GM12878 (cell line): ENCODE data around the gene TBCK. TPM values are rescaled to one million over a fixed set of nuclear protein-coding genes. Genes with fewer than 3 reads are reported as not detected.

Experiments used
- ATAC-seq: fragments of 200-7000 bp; cut with Tn5 transposase; 3 replicates; pipeline ENCODE4 v1.9.1; 2020; ENCODE audit warnings: mild to moderate bottlenecking, moderate library complexity
- BruUV-seq: library from RNA; stranded (reverse); fragments of 400-500 nt; replicated peaks from 2 replicates; lab custom pipeline; 2021; lab: Mats Ljungman, UMichigan
- CTCF ChIA-PET: fragments of 300-600 bp; sonication (Branson Sonifier 250); formaldehyde crosslinking; extraction: SDS; loops from one replicate; lab custom pipeline; 2021; ENCODE audit warnings: inconsistent platforms; lab: Yijun Ruan, JAX
- POLR2A ChIA-PET: fragments of 350-600 bp; formaldehyde crosslinking; extraction: SDS; loops from one replicate; lab custom pipeline; 2021; ENCODE audit warnings: inconsistent platforms; lab: Charles Lee
- RAD21 ChIA-PET: fragments of 300-600 bp; sonication (Branson Sonifier 250); formaldehyde crosslinking; loops from one replicate; lab custom pipeline; 2023; ENCODE audit warnings: antibody characterized with exemption; ENCODE audit not compliant: unreplicated experiment; lab: Charles Lee
- SMC1A ChIA-PET: fragments of 300-600 bp; sonication (Branson Sonifier 250); formaldehyde crosslinking; loops from one replicate; lab custom pipeline; 2023; ENCODE audit not compliant: unreplicated experiment, uncharacterized antibody; lab: Charles Lee
- DNase-seq: peaks from one replicate; pipeline ENCODE4 v3.0.0-alpha.2; 2011; ENCODE audit warnings: low read depth, low spot score
- FAIRE-seq: peaks from 3 replicates; lab custom pipeline; 2011; peaks lifted over from hg19 to GRCh38; lab: Jason Lieb, UNC
- H2AFZ ChIP-seq: 2 replicates; pipeline ENCODE4 v1.6.0; 2011; ENCODE audit warnings: low read depth, low read length, control low read depth; ENCODE audit not compliant: control insufficient read depth
- H3K27ac ChIP-seq: 2 replicates; pipeline ENCODE4 v1.5.1; 2011; ENCODE audit warnings: control low read depth; ENCODE audit not compliant: control insufficient read depth, insufficient read depth
- H3K27me3 ChIP-seq, 2 experiments: replicated peaks in 1 of 2; 2 replicates each; pipeline versions ENCODE4 v1.6.0 to v1.6.1; 2011; ENCODE audit warnings: low read length in 1 of 2; ENCODE audit not compliant: control insufficient read depth in 2 of 2, insufficient read depth in 2 of 2
- H3K36me3 ChIP-seq, 2 experiments: 2 replicates each; pipeline ENCODE4 v1.5.1; 2011; ENCODE audit warnings: low read length in 1 of 2; ENCODE audit not compliant: control insufficient read depth in 2 of 2, insufficient read depth in 2 of 2
- H3K4me1 ChIP-seq: 2 replicates; pipeline ENCODE4 v1.6.1; 2011; ENCODE audit warnings: mild to moderate bottlenecking, low read length, moderate library complexity, mixed read lengths; ENCODE audit not compliant: control insufficient read depth, insufficient read depth
- H3K4me2 ChIP-seq: 2 replicates; pipeline ENCODE4 v1.6.0; 2011; ENCODE audit warnings: control low read depth; ENCODE audit not compliant: control insufficient read depth, insufficient read depth
- H3K4me3 ChIP-seq: fragments of 200-600 bp; sonication (generic); 2 replicates; pipeline ENCODE4 v1.5.1; 2016
- H3K79me2 ChIP-seq: 2 replicates; pipeline ENCODE4 v1.6.0; 2011; ENCODE audit warnings: low read length; ENCODE audit not compliant: control insufficient read depth, insufficient read depth
- H3K9ac ChIP-seq: 2 replicates; pipeline ENCODE4 v1.8.0; 2011; ENCODE audit warnings: low read length, control low read depth, mixed read lengths; ENCODE audit not compliant: control insufficient read depth, insufficient read depth
- H3K9me3 ChIP-seq: replicated peaks from 3 replicates; pipeline ENCODE4 v1.5.1; 2011; ENCODE audit warnings: mild to moderate bottlenecking, low read length; ENCODE audit not compliant: control insufficient read depth, insufficient read depth
- H4K20me1 ChIP-seq: 2 replicates; pipeline ENCODE4 v1.6.0; 2011; ENCODE audit not compliant: control insufficient read depth, insufficient read depth
- ATF2 ChIP-seq: IDR thresholded peaks from 2 replicates; pipeline ENCODE4 v1.6.1; 2012; ENCODE audit warnings: low read length, inconsistent platforms
- EP300 ChIP-seq, 2 experiments: fragments of 150-350 bp in 1 of 2; IDR thresholded peaks; 2 replicates each; pipeline ENCODE4 v1.6.1; 2011 to 2012; ENCODE audit warnings: low read depth in 2 of 2, low read length in 2 of 2, borderline replicate concordance in 1 of 2, improper control_type of control experiment in 1 of 2, inconsistent platforms in 1 of 2; ENCODE audit not compliant: control insufficient read depth in 1 of 2
- GATAD2B ChIP-seq: fragments of 450-650 bp; conservative IDR thresholded peaks from 2 replicates; pipeline ENCODE4 v1.6.1; 2017; ENCODE audit warnings: low read depth, mild to moderate bottlenecking, moderate library complexity
- NFXL1 ChIP-seq: fragments of 450-650 bp; IDR thresholded peaks from 2 replicates; pipeline ENCODE4 v1.6.1; 2017; ENCODE audit warnings: antibody characterized with exemption, mild to moderate bottlenecking, borderline replicate concordance
- NR2C2 ChIP-seq: IDR thresholded peaks from 2 replicates; pipeline ENCODE4 v1.6.1; 2011; ENCODE audit warnings: borderline replicate concordance, low read depth; ENCODE audit not compliant: control insufficient read depth, insufficient read length
- POLR2A ChIP-seq: IDR thresholded peaks from 2 replicates; pipeline ENCODE4 v1.6.1; 2011; ENCODE audit warnings: low read depth, mild to moderate bottlenecking, low read length
- RAD51 ChIP-seq: fragments of 450-650 bp; IDR thresholded peaks from 2 replicates; pipeline ENCODE4 v1.6.1; 2016; ENCODE audit warnings: moderate library complexity, mild to moderate bottlenecking, inconsistent platforms
- RCOR1 ChIP-seq: conservative IDR thresholded peaks from 2 replicates; pipeline ENCODE4 v1.6.1; 2012; ENCODE audit warnings: low read depth, low read length, improper control_type of control experiment
- STAT3 ChIP-seq: IDR thresholded peaks from 2 replicates; pipeline ENCODE4 v1.6.1; 2011; ENCODE audit warnings: low read depth, low read length, improper control_type of control experiment
- TCF7 ChIP-seq: IDR thresholded peaks from 2 replicates; pipeline ENCODE4 v1.6.1; 2014; ENCODE audit warnings: antibody characterized with exemption, borderline replicate concordance
- YBX1 ChIP-seq: fragments of 450-650 bp; IDR thresholded peaks from 2 replicates; pipeline ENCODE4 v1.6.1; 2016; ENCODE audit warnings: antibody characterized with exemption
- ZNF24 ChIP-seq: fragments of 450-650 bp; IDR thresholded peaks from 2 replicates; pipeline ENCODE4 v1.6.1; 2017; ENCODE audit warnings: antibody characterized with exemption, mild to moderate bottlenecking
- in situ Hi-C: fragments of 300-500 bp; cut with MboI; formaldehyde crosslinking; loops from 9 replicates; pipeline ENCODE4 v1.14.3; 2018; ENCODE audit warnings: mixed read lengths
- intact Hi-C: fragments of 100-400 bp; cut with micrococcal nuclease; formaldehyde crosslinking; loops from one replicate; pipeline ENCODE4 v1.14.2; 2022; ENCODE audit not compliant: unreplicated experiment
- polyA plus RNA-seq, 11 experiments: library from polyadenylated mRNA; depleted of rRNA in 4 of 11; unstranded in 6 of 11; stranded (reverse) in 5 of 11; fragments of >200 nt; fragmentation: Nextera tagmentation in 4 of 11; fragmentation: Illumina TruSeq in 1 of 11; extraction: Ambion mirVana in 4 of 11; extraction: Trizol in 1 of 11; gene quantifications; 1 replicate in 1 of 11; 2 replicates in 10 of 11; pipeline versions ENCODE4 v1.2.1 to v1.2.3, GENCODE V29; 2011 to 2016; ENCODE audit warnings: inconsistent platforms in 2 of 11, missing spikeins in 2 of 11, low read depth in 1 of 11
- total RNA-seq, 4 experiments: library from RNA; depleted of rRNA in 3 of 4; stranded (reverse); fragments of >200 nt in 3 of 4; fragmentation: Illumina TruSeq in 1 of 4; extraction: Trizol in 1 of 4; gene quantifications; 2 replicates each; pipeline versions ENCODE4 v1.2.1 to v1.2.3, GENCODE V29; 2013 to 2021

Gene TBCK
- total and polyA plus RNA-seq, 10 of the 15 experiments (the other 5 are each of a cell fraction or from before 2014, with no cell fraction given) = 4.1 to 30.3 (median 20.2) TPM

GRCh38 chr4:106183551-106183950, 132.5 kb downstream of the TBCK start:
- Histone ChIP-seq H4K20me1 (no peaks in the 10 kb centered on the region), H3K9me3 (no peaks in the 10 kb centered on the region), H3K4me2 (no peak overlapping the region), H3K4me1 (no peaks in the 10 kb centered on the region), H2AFZ (no peak overlapping the region), H3K27me3 (no peaks in the 10 kb centered on the region), H3K9ac (no peak overlapping the region), H3K36me3 (no peaks in the 10 kb centered on the region), H3K4me3 (no peak overlapping the region), H3K79me2 (no peaks in the 10 kb centered on the region), H3K27ac (no peak overlapping the region)
- in situ Hi-C loops = no loop called here
- DNase-seq = no peak
- ChIA-PET RAD21 (no interaction called here), SMC1A (no interaction called here), POLR2A (no interaction called here), CTCF (no interaction called here)
- BruUV-seq = no TSS peak
- TF ChIP-seq RCOR1 (no peak), RAD51 (no peak), TCF7 (no peak), ZNF24 (no peak), EP300 (IDR thresholded peaks at IDR 0.05; ENCODE audit: borderline replicate concordance in 1 of 2, control insufficient read depth in 1 of 2, low read depth in 2 of 2, low read length in 2 of 2) (no peak)
- FAIRE-seq = no peak
- ATAC-seq = no peak
- intact Hi-C loops = no loop called here

- POLR2A ChIA-PET = no interaction called here
- Histone ChIP-seq H3K27me3 (no peaks in the 10 kb centered on the region), H2AFZ (no peak overlapping the region), H3K79me2 (no peaks in the 10 kb centered on the region), H3K27ac (no peak overlapping the region), H3K4me1 (no peaks in the 10 kb centered on the region), H3K4me2 (no peak overlapping the region), H3K9me3 (no peaks in the 10 kb centered on the region), H3K4me3 (no peak overlapping the region), H3K9ac (no peak overlapping the region), H3K36me3 (no peaks in the 10 kb centered on the region), H4K20me1 (no peaks in the 10 kb centered on the region)
- intact Hi-C loops = no loop called here
- FAIRE-seq = no peak
- RAD21 ChIA-PET = no interaction called here
- no peak for ATAC-seq
- in situ Hi-C loops = no loop called here
- CTCF ChIA-PET = no interaction called here
- DNase-seq = no peak
- no TSS peak for BruUV-seq
- SMC1A ChIA-PET = no interaction called here
- TF ChIP-seq NR2C2 (no peak), YBX1 (no peak), ATF2 (no peak), RCOR1 (no peak), NFXL1 (no peak), STAT3 (no peak), GATAD2B (no peak), POLR2A (no peak)
Observed at GRCh38 chr4:106172861-106173260, 143.1 kb downstream of the TBCK start.
